ENCODE results near the gene XAB2.

XAB2 gene
- 98.5 reads per million, percentile 82 among the genes with 10 or more reads in this experiment for total RNA-seq

- DNase-seq, result peak; percentile 93
Observed at GRCh38 chr19:7629347-7630054, at the start of gene XAB2, which contains the start of gene PET100. XAB2 (minus strand) TSS chr19:7629545; CDS start chr19:7629527, 18 bp downstream. PET100 (plus strand) TSS chr19:7629793; CDS start chr19:7629834, 41 bp downstream.

GRCh38 chr19:7677669-7678311 is 48.4 kb upstream of the XAB2 start:
- DNase-seq, result no peak

- no peak for DNase-seq
Observed at GRCh38 chr19:7676854-7677253, 47.5 kb upstream of the XAB2 start, which contains the start of gene MCEMP1. MCEMP1 (plus strand) TSS chr19:7677090; CDS start chr19:7677121, 31 bp downstream.

GRCh38 chr19:7676376-7676775 is 47.0 kb upstream of the XAB2 start:
- no peak for DNase-seq

- no peak for DNase-seq
Observed at GRCh38 chr19:7674010-7675005, 45.0 kb upstream of the XAB2 start.

- no peak for DNase-seq
Observed at GRCh38 chr19:7672522-7672921, 43.2 kb upstream of the XAB2 start.

- no peak for DNase-seq
Observed at GRCh38 chr19:7670790-7671189, 41.4 kb upstream of the XAB2 start.

- no peak for DNase-seq
Observed at GRCh38 chr19:7670150-7670783, 40.9 kb upstream of the XAB2 start.

- no peak for DNase-seq
Observed at GRCh38 chr19:7669641-7670040, 40.3 kb upstream of the XAB2 start.

- DNase-seq, result no peak
Observed at GRCh38 chr19:7668842-7669241, 39.5 kb upstream of the XAB2 start, which contains the start of gene RETN. RETN (plus strand) TSS chr19:7669049; CDS start chr19:7669327, 278 bp downstream.

GRCh38 chr19:7665076-7665475 is 35.7 kb upstream of the XAB2 start:
- DNase-seq, result no peak

- no peak for DNase-seq
Observed at GRCh38 chr19:7663706-7664105, 34.4 kb upstream of the XAB2 start.

- DNase-seq, result no peak
Observed at GRCh38 chr19:7662657-7663056, 33.3 kb upstream of the XAB2 start.

GRCh38 chr19:7661744-7662538 is 32.6 kb upstream of the XAB2 start:
- DNase-seq, result no peak

- DNase-seq, result peak; percentile 14
Observed at GRCh38 chr19:7658219-7658686, 28.9 kb upstream of the XAB2 start.

GRCh38 chr19:7657131-7657751 is 27.9 kb upstream of the XAB2 start:
- DNase-seq, result no peak

- no peak for DNase-seq
Observed at GRCh38 chr19:7655581-7655980, 26.2 kb upstream of the XAB2 start.

- no peak for DNase-seq
Observed at GRCh38 chr19:7654401-7654800, 25.1 kb upstream of the XAB2 start.

- peak; percentile 87 for DNase-seq
Observed at GRCh38 chr19:7652061-7652641, 22.8 kb upstream of the XAB2 start.

GRCh38 chr19:7650148-7650547 is 20.8 kb upstream of the XAB2 start:
- DNase-seq, result no peak

Measured in effector CD4-positive, alpha-beta T cell (primary cell).